Measurements from ENCODE around the gene MC1R. TPM values are rescaled to one million over a fixed set of nuclear protein-coding genes. Genes with fewer than 3 reads are reported as not detected.

Gene MC1R
- total RNA-seq, 1 experiment from 2014 or later: 12.2 TPM

- Histone ChIP-seq H3K9ac (ENCODE audit: low read length) (no peak overlapping the region), H3K27ac (ENCODE audit: low read depth, low read length) (no peak overlapping the region), H3K27me3 (ENCODE audit: insufficient read depth, low read length) (no peaks in the 10 kb centered on the region), H2AFZ (ENCODE audit: low read depth, low read length, poor library complexity, severe bottlenecking) (no peak overlapping the region), H3K4me3 (replicated peaks in 1 of 2; ENCODE audit: low read depth in 1 of 2, low read length in 2 of 2) (no peak overlapping the region), H4K20me1 (ENCODE audit: insufficient read depth) (no peaks in the 10 kb centered on the region), H3K4me2 (ENCODE audit: low read length) (no peak overlapping the region), H3K79me2 (ENCODE audit: insufficient read depth, low read length) (peaks cover 3% of the 10 kb centered on the region; the same call in 1 of the 2 replicates), H3K36me3 (ENCODE audit: control insufficient read depth in 1 of 2, insufficient read depth in 2 of 2, low read length in 2 of 2) (peaks cover 30 to 43% of the 10 kb centered on the region in 2 experiments; a peak in 3 of 4 replicates), H3K9me2 (ENCODE audit: insufficient read depth) (no peaks in the 10 kb centered on the region), H3K9me3 (ENCODE audit: control insufficient read depth in 1 of 2, insufficient read depth in 1 of 2, low read depth in 1 of 2, low read length in 2 of 2) (no peaks in the 10 kb centered on the region), H3K4me1 (ENCODE audit: control insufficient read depth in 1 of 2, insufficient read depth in 2 of 2, low read length in 2 of 2) (no peaks in the 10 kb centered on the region)
- TF ChIP-seq ZFX (IDR thresholded peaks at IDR 0.05): no peak
- TF ChIP-seq SRF (IDR thresholded peaks at IDR 0.05; ENCODE audit: low read depth): no peak
- no peak for TF ChIP-seq FOSL1 (IDR thresholded peaks at IDR 0.05; ENCODE audit: low read depth)
- no peak for TF ChIP-seq POLR2A (IDR thresholded peaks at IDR 0.05; ENCODE audit: borderline replicate concordance, extremely low read depth, insufficient read depth, insufficient read length)
- no peak for TF ChIP-seq JUND (IDR thresholded peaks at IDR 0.05)
- TF ChIP-seq CBX3 (IDR thresholded peaks at IDR 0.05; ENCODE audit: low read depth): no peak
- TF ChIP-seq, protein P1, sequence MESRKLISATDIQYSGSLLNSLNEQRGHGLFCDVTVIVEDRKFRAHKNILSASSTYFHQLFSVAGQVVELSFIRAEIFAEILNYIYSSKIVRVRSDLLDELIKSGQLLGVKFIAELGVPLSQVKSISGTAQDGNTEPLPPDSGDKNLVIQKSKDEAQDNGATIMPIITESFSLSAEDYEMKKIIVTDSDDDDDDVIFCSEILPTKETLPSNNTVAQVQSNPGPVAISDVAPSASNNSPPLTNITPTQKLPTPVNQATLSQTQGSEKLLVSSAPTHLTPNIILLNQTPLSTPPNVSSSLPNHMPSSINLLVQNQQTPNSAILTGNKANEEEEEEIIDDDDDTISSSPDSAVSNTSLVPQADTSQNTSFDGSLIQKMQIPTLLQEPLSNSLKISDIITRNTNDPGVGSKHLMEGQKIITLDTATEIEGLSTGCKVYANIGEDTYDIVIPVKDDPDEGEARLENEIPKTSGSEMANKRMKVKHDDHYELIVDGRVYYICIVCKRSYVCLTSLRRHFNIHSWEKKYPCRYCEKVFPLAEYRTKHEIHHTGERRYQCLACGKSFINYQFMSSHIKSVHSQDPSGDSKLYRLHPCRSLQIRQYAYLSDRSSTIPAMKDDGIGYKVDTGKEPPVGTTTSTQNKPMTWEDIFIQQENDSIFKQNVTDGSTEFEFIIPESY (IDR thresholded peaks at IDR 0.05; ENCODE audit: extremely low read depth, insufficient replicate concordance, low read length): no peak
- TF ChIP-seq SIN3A (IDR thresholded peaks at IDR 0.05; ENCODE audit: low read depth): no peak
- TF ChIP-seq EZH2phosphoT487 (IDR thresholded peaks at IDR 0.05; ENCODE audit: borderline replicate concordance): no peak
- no peak for TF ChIP-seq SP1 (IDR thresholded peaks at IDR 0.05; ENCODE audit: low read depth)
- TF ChIP-seq, protein P2, sequence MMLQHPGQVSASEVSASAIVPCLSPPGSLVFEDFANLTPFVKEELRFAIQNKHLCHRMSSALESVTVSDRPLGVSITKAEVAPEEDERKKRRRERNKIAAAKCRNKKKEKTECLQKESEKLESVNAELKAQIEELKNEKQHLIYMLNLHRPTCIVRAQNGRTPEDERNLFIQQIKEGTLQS (IDR thresholded peaks at IDR 0.05): no peak
- TF ChIP-seq YY1 (IDR thresholded peaks at IDR 0.05; ENCODE audit: extremely low read depth, insufficient replicate concordance, low read depth, low read length): no peak
- no peak for TF ChIP-seq CTCF (IDR thresholded peaks at IDR 0.05 in 2 of 3, conservative IDR thresholded peaks at IDR 0.05 in 1 of 3; ENCODE audit: borderline replicate concordance in 1 of 3, insufficient read depth in 1 of 3, low read depth in 2 of 3, low read length in 2 of 3)
- no peak for TF ChIP-seq ELF1 (IDR thresholded peaks at IDR 0.05; ENCODE audit: borderline replicate concordance, low read depth)
- TF ChIP-seq EZH2 (IDR thresholded peaks at IDR 0.05): no peak
- TF ChIP-seq ZNF274 (IDR thresholded peaks at IDR 0.05; ENCODE audit: low read depth, low read length): no peak
- POLR2A ChIA-PET: no interaction called here
- BruUV-seq (replicated peaks): no TSS peak
- ATAC-seq: no peak
- RAD21 ChIA-PET (ENCODE audit: low non-redundant PET in 1 of 2, low total read pairs in 2 of 2, uncharacterized antibody in 2 of 2, unreplicated experiment in 2 of 2): no interaction called here
- CTCF ChIA-PET: no interaction called here
- intact Hi-C loops (cut with micrococcal nuclease): no loop called here
- DNase-seq (ENCODE audit: low read depth, low spot score): no peak
Measured at GRCh38 chr16:89902980-89903379, 15.7 kb upstream of the MC1R start.
